IMR-90 (cell line): ENCODE measurements around the gene ARPC1A. TPM values are rescaled to one million over a fixed set of nuclear protein-coding genes. Genes with fewer than 3 reads are reported as not detected.

ENCODE experiments used
- ATAC-seq: fragments of 200-7000 bp; cut with Tn5 transposase; 2 replicates; pipeline ENCODE4 v1.9.1; 2020; ENCODE audit warnings: low read depth, mild to moderate bottlenecking, moderate library complexity
- BruUV-seq: library from RNA; stranded (reverse); fragments of 400-500 nt; replicated peaks from 2 replicates; lab custom pipeline; 2021; lab: Mats Ljungman, UMichigan
- CTCF ChIA-PET: fragments of 300-600 bp; formaldehyde crosslinking; extraction: SDS; loops from one replicate; lab custom pipeline; 2021; ENCODE audit warnings: antibody characterized with exemption; lab: Yijun Ruan, JAX
- POLR2A ChIA-PET: fragments of 300-600 bp; sonication (Branson Sonifier 250); formaldehyde crosslinking; loops from one replicate; lab custom pipeline; 2022; ENCODE audit warnings: antibody characterized with exemption; ENCODE audit not compliant: unreplicated experiment; lab: Charles Lee
- DNase-seq: peaks from one replicate; pipeline ENCODE4 v3.0.0; 2013
- H2AFZ ChIP-seq: replicated peaks from 2 replicates; pipeline ENCODE3; 2013; ENCODE audit warnings: low read length, mild to moderate bottlenecking; ENCODE audit not compliant: poor library complexity
- H2AK5ac ChIP-seq: 2 replicates; pipeline ENCODE4 v1.6.1; 2013; ENCODE audit warnings: low read depth, low read length, inconsistent platforms
- H2AK9ac ChIP-seq: replicated peaks from 2 replicates; pipeline ENCODE3; 2013; ENCODE audit warnings: mild to moderate bottlenecking, low read depth, low read length, moderate library complexity; ENCODE audit not compliant: poor library complexity
- H2BK120ac ChIP-seq: 2 replicates; pipeline ENCODE4 v1.6.1; 2013; ENCODE audit warnings: low read depth, low read length, inconsistent platforms
- H2BK15ac ChIP-seq: 3 replicates; pipeline ENCODE4 v1.6.1; 2013; ENCODE audit warnings: low read depth, low read length, inconsistent platforms
- H2BK20ac ChIP-seq: 2 replicates; pipeline ENCODE4 v1.6.1; 2013; ENCODE audit warnings: low read depth, mild to moderate bottlenecking, inconsistent platforms, low read length, moderate library complexity
- H2BK5ac ChIP-seq: 2 replicates; pipeline ENCODE4 v1.6.1; 2013; ENCODE audit warnings: mild to moderate bottlenecking, low read depth, low read length, inconsistent platforms; ENCODE audit not compliant: poor library complexity, severe bottlenecking
- H3K14ac ChIP-seq: replicated peaks from 2 replicates; pipeline ENCODE4 v1.6.1; 2013; ENCODE audit warnings: low read depth, low read length, inconsistent platforms
- H3K18ac ChIP-seq: 2 replicates; pipeline ENCODE4 v1.6.1; 2013; ENCODE audit warnings: low read depth, low read length, control low read depth
- H3K23ac ChIP-seq: 2 replicates; pipeline ENCODE4 v1.6.1; 2013; ENCODE audit warnings: low read depth, low read length, inconsistent platforms
- H3K27ac ChIP-seq: 2 replicates; pipeline ENCODE4 v1.5.1; 2013; ENCODE audit warnings: mild to moderate bottlenecking, control low read depth, low read length; ENCODE audit not compliant: insufficient read depth
- H3K27me3 ChIP-seq: 2 replicates; pipeline ENCODE4 v1.6.1; 2013; ENCODE audit warnings: low read length; ENCODE audit not compliant: control insufficient read depth, insufficient read depth
- H3K36me3 ChIP-seq: 2 replicates; pipeline ENCODE4 v1.6.1; 2013; ENCODE audit warnings: low read length, mixed read lengths; ENCODE audit not compliant: control insufficient read depth, insufficient read depth
- H3K4ac ChIP-seq: 2 replicates; pipeline ENCODE4 v1.6.1; 2013; ENCODE audit warnings: low read depth, low read length, inconsistent platforms
- H3K4me1 ChIP-seq: 2 replicates; pipeline ENCODE4 v1.6.1; 2013; ENCODE audit warnings: low read length, mixed read lengths; ENCODE audit not compliant: control insufficient read depth, insufficient read depth
- H3K4me2 ChIP-seq: 2 replicates; pipeline ENCODE4 v1.6.1; 2013; ENCODE audit warnings: low read depth, mild to moderate bottlenecking, control low read depth, low read length, moderate library complexity
- H3K4me3 ChIP-seq: 2 replicates; pipeline ENCODE4 v1.5.1; 2013; ENCODE audit warnings: low read depth, mild to moderate bottlenecking, control low read depth, low read length, moderate library complexity; ENCODE audit not compliant: insufficient read depth
- H3K56ac ChIP-seq: 2 replicates; pipeline ENCODE4 v1.6.1; 2013; ENCODE audit warnings: low read length, inconsistent platforms; ENCODE audit not compliant: insufficient read depth; ENCODE audit errors: extremely low read depth
- H3K79me1 ChIP-seq, 2 experiments: 2 replicates each; pipeline ENCODE4 v1.6.1; 2013; ENCODE audit warnings: low read length in 2 of 2, inconsistent platforms in 1 of 2, low read depth in 1 of 2
- H3K9ac ChIP-seq: 2 replicates; pipeline ENCODE4 v1.6.1; 2013; ENCODE audit warnings: low read depth, low read length, control low read depth
- H3K9me1 ChIP-seq: 2 replicates; pipeline ENCODE4 v1.6.1; 2013; ENCODE audit warnings: low read length, inconsistent platforms; ENCODE audit not compliant: insufficient read depth
- H3K9me3 ChIP-seq: 2 replicates; pipeline ENCODE4 v1.6.1; 2013; ENCODE audit warnings: low read length; ENCODE audit not compliant: control insufficient read depth, insufficient read depth
- H4K20me1 ChIP-seq: 2 replicates; pipeline ENCODE4 v1.6.1; 2013; ENCODE audit warnings: low read length, inconsistent platforms; ENCODE audit not compliant: insufficient read depth
- H4K5ac ChIP-seq: 2 replicates; pipeline ENCODE4 v1.6.1; 2013; ENCODE audit warnings: mild to moderate bottlenecking, low read depth, low read length, control low read depth
- H4K8ac ChIP-seq, 2 experiments: 2 replicates each; pipeline ENCODE4 v1.6.1; 2013; ENCODE audit warnings: low read depth in 2 of 2, low read length in 2 of 2, control low read depth in 1 of 2, inconsistent platforms in 1 of 2
- H4K91ac ChIP-seq: 2 replicates; pipeline ENCODE4 v1.6.1; 2013; ENCODE audit warnings: low read depth, low read length, inconsistent platforms; ENCODE audit not compliant: insufficient read depth
- BHLHE40 ChIP-seq: fragments of 150-350 bp; IDR thresholded peaks from 2 replicates; pipeline ENCODE4 v1.6.1; 2016; ENCODE audit warnings: mild to moderate bottlenecking, low read depth, low read length
- CHD1 ChIP-seq: IDR thresholded peaks from 2 replicates; pipeline ENCODE4 v1.6.1; 2012; ENCODE audit warnings: low read depth, low read length, improper control_type of control experiment
- FOS ChIP-seq: fragments of 150-350 bp; IDR thresholded peaks from 2 replicates; pipeline ENCODE4 v1.6.1; 2016; ENCODE audit warnings: low read depth, low read length
- MAFK ChIP-seq: IDR thresholded peaks from 2 replicates; pipeline ENCODE4 v1.6.1; 2012; ENCODE audit warnings: low read depth, low read length, improper control_type of control experiment
- MAZ ChIP-seq: IDR thresholded peaks from 2 replicates; pipeline ENCODE4 v1.6.1; 2012; ENCODE audit warnings: low read depth, mild to moderate bottlenecking, low read length, improper control_type of control experiment, moderate library complexity, borderline replicate concordance
- NFE2L2 ChIP-seq: fragments of 150-350 bp; IDR thresholded peaks from 2 replicates; pipeline ENCODE4 v1.6.1; 2016; ENCODE audit warnings: low read depth, mild to moderate bottlenecking, low read length
- RAD21 ChIP-seq: IDR thresholded peaks from 2 replicates; pipeline ENCODE4 v1.6.1; 2012; ENCODE audit warnings: low read length, improper control_type of control experiment
- RCOR1 ChIP-seq: IDR thresholded peaks from 2 replicates; pipeline ENCODE4 v1.6.1; 2012; ENCODE audit warnings: mild to moderate bottlenecking, low read length, improper control_type of control experiment; ENCODE audit not compliant: insufficient replicate concordance
- RFX5 ChIP-seq: IDR thresholded peaks from 2 replicates; pipeline ENCODE4 v1.8.0; 2012; ENCODE audit warnings: low read depth, mild to moderate bottlenecking, low read length, moderate library complexity
- SMC3 ChIP-seq: fragments of 150-350 bp; IDR thresholded peaks from 2 replicates; pipeline ENCODE4 v1.6.1; 2016; ENCODE audit warnings: low read depth, mild to moderate bottlenecking, antibody characterized with exemption, low read length, moderate library complexity
- WGBS, 2 experiments: methylation state at CpG; one replicate each; pipeline versions ENCODE4 v1.1.5 to v1.1.7; 2013; ENCODE audit warnings: missing lambda C conversion rate in 2 of 2; ENCODE audit not compliant: insufficient read length in 1 of 2; ENCODE audit errors: extremely low coverage in 2 of 2; 5-methylcytosine and 5-hydroxymethylcytosine counted together
- dilution Hi-C: fragments of 300-500 bp; cut with HindIII; formaldehyde crosslinking; loops from one replicate; pipeline ENCODE4 v1.14.3; 2018; ENCODE audit warnings: low sequenced_read_pairs; ENCODE audit not compliant: unreplicated experiment
- in situ Hi-C: fragments of 300-500 bp; cut with MboI; formaldehyde crosslinking; loops from 3 replicates; pipeline ENCODE4 v1.14.3; 2019; ENCODE audit warnings: low sequenced_read_pairs, inconsistent platforms, mixed read lengths
- intact Hi-C: fragments of 100-400 bp; cut with micrococcal nuclease; formaldehyde crosslinking; loops from 2 replicates; pipeline ENCODE4 v1.10.0; 2022
- polyA plus RNA-seq, 3 experiments: library from polyadenylated mRNA; depleted of rRNA; stranded (reverse); fragments of >200 nt; gene quantifications; 2 replicates each; pipeline ENCODE4 v1.2.3, GENCODE V29; 2012; ENCODE audit warnings: low replicate concordance in 1 of 3
- total RNA-seq: library from RNA; depleted of rRNA; stranded (reverse); fragments of >200 nt; gene quantifications from 2 replicates; pipeline ENCODE4 v1.2.3, GENCODE V29; 2012
- TF ChIP-seq, protein P1 (sequence below): fragments of 150-350 bp; IDR thresholded peaks from 2 replicates; pipeline ENCODE4 v1.6.1; 2017; ENCODE audit warnings: mild to moderate bottlenecking, antibody characterized with exemption, low read length, low read depth
- TF ChIP-seq, protein P2 (sequence below): conservative IDR thresholded peaks from 2 replicates; pipeline ENCODE4 v1.5.1; 2012; ENCODE audit warnings: mild to moderate bottlenecking, low read depth, low read length, improper control_type of control experiment

The ARPC1A gene
- total and polyA plus RNA-seq, 2 of the 4 experiments (the other 2 are of a cell fraction) = 253 to 327 TPM

- H2BK5ac ChIP-seq = no peak overlapping the region
- BruUV-seq = no TSS peak
- peaks cover 57% of the 10 kb centered on the region for H4K20me1 ChIP-seq
- no peak overlapping the region for H3K4me3 ChIP-seq
- DNase-seq (no peak), ATAC-seq (no peak)
- no peak overlapping the region for H4K5ac ChIP-seq
- intact Hi-C loops (no loop called here), in situ Hi-C loops (no loop called here), dilution Hi-C loops (no loop called here)
- ChIA-PET POLR2A (no interaction called here), CTCF (interaction anchor here (0.6 kb wide), 1 partner anchor 163 kb away, joined by 3 read pairs; no protein-coding TSS in a partner anchor)
- H3K79me1 ChIP-seq = peaks cover 21 to 70% of the 10 kb centered on the region in 2 experiments
- H3K27ac ChIP-seq = no peak overlapping the region
- no peak overlapping the region for H3K4me2 ChIP-seq
- no peaks in the 10 kb centered on the region for H3K9me3 ChIP-seq
- TF ChIP-seq, protein P1, sequence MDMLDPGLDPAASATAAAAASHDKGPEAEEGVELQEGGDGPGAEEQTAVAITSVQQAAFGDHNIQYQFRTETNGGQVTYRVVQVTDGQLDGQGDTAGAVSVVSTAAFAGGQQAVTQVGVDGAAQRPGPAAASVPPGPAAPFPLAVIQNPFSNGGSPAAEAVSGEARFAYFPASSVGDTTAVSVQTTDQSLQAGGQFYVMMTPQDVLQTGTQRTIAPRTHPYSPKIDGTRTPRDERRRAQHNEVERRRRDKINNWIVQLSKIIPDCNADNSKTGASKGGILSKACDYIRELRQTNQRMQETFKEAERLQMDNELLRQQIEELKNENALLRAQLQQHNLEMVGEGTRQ = no peak
- TF ChIP-seq RCOR1 (no peak), SMC3 (no peak), FOS (no peak), MAFK (no peak), NFE2L2 (no peak), MAZ (no peak), CHD1 (no peak), RFX5 (no peak), BHLHE40 (no peak), RAD21 (no peak)
- TF ChIP-seq, protein P2, sequence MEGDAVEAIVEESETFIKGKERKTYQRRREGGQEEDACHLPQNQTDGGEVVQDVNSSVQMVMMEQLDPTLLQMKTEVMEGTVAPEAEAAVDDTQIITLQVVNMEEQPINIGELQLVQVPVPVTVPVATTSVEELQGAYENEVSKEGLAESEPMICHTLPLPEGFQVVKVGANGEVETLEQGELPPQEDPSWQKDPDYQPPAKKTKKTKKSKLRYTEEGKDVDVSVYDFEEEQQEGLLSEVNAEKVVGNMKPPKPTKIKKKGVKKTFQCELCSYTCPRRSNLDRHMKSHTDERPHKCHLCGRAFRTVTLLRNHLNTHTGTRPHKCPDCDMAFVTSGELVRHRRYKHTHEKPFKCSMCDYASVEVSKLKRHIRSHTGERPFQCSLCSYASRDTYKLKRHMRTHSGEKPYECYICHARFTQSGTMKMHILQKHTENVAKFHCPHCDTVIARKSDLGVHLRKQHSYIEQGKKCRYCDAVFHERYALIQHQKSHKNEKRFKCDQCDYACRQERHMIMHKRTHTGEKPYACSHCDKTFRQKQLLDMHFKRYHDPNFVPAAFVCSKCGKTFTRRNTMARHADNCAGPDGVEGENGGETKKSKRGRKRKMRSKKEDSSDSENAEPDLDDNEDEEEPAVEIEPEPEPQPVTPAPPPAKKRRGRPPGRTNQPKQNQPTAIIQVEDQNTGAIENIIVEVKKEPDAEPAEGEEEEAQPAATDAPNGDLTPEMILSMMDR = no peak
- H2AK9ac ChIP-seq = no peak overlapping the region
- H2BK120ac ChIP-seq = no peak overlapping the region
- peaks cover 21% of the 10 kb centered on the region for H3K36me3 ChIP-seq
- H4K91ac ChIP-seq = no peak overlapping the region
- H3K9ac ChIP-seq = no peak overlapping the region
- no peak overlapping the region for H3K56ac ChIP-seq
- H3K9me1 ChIP-seq = peaks cover 13% of the 10 kb centered on the region
- WGBS, 2 experiments = 98% methylated on average over 5 of the region's 13 CpGs; no CpG with 5 or more reads in 1 of the 2 experiments
- H3K18ac ChIP-seq = no peak overlapping the region
- H3K23ac ChIP-seq = no peak overlapping the region
- no peak overlapping the region for H2BK15ac ChIP-seq
- H3K14ac ChIP-seq = no peak overlapping the region
- no peak overlapping the region for H3K4ac ChIP-seq
- H3K4me1 ChIP-seq = peaks cover 14% of the 10 kb centered on the region
- H4K8ac ChIP-seq = no peak overlapping the region
- no peaks in the 10 kb centered on the region for H3K27me3 ChIP-seq
- H2AK5ac ChIP-seq = no peak overlapping the region
- no peak overlapping the region for H2BK20ac ChIP-seq
- H2AFZ ChIP-seq = no peak overlapping the region
Observed at GRCh38 chr7:99383791-99384370, 58.2 kb downstream of the ARPC1A start.
